Left kidney (tissue), 8 donors: ENCODE data around the gene CPLANE1. TPM values are rescaled to one million over a fixed set of nuclear protein-coding genes. Genes with fewer than 3 reads are reported as not detected.
A peak's percentile ranks its signal among the peaks of the same experiment; 100 is the strongest.
"Not testable (repeated sequence)": the region's sequence is repeated elsewhere in the genome, so short reads cannot be mapped to it uniquely, and the experiment has no call there.

Source experiments
- DNase-seq: peaks from one replicate; pipeline ENCODE4 v3.0.0-alpha.2; 2013
- long read RNA-seq, 8 donors: transcript quantifications; one replicate each; lab custom pipeline, GENCODE V29; 2026
- polyA plus RNA-seq: library from polyadenylated mRNA; unstranded; fragments of 120-200 nt; gene quantifications from one replicate; pipeline ENCODE4 v1.2.1, GENCODE V29; 2013; ENCODE audit not compliant: insufficient read length

CPLANE1 gene
- polyA plus RNA-seq, result 44.2 TPM
- long read RNA-seq, donor 1, result 0 reads
- long read RNA-seq, donor 2, partial matches to known transcripts, result 0 of 1 reads
- long read RNA-seq, donor 2, other reads (novel, unspliced or antisense), result 0 of 1 reads
- long read RNA-seq, donor 3, result 0 reads
- long read RNA-seq, donor 4, result 0 reads
- long read RNA-seq, donor 5, partial matches to known transcripts, result 8 of 8 reads
- long read RNA-seq, donor 5, other reads (novel, unspliced or antisense), result 0 of 8 reads
- long read RNA-seq, donor 6, result 0 reads
- long read RNA-seq, donor 7, partial matches to known transcripts, result 5 of 6 reads
- long read RNA-seq, donor 7, other reads (novel, unspliced or antisense), result 0 of 6 reads
- long read RNA-seq, donor 8, result 0 reads

DNA sequence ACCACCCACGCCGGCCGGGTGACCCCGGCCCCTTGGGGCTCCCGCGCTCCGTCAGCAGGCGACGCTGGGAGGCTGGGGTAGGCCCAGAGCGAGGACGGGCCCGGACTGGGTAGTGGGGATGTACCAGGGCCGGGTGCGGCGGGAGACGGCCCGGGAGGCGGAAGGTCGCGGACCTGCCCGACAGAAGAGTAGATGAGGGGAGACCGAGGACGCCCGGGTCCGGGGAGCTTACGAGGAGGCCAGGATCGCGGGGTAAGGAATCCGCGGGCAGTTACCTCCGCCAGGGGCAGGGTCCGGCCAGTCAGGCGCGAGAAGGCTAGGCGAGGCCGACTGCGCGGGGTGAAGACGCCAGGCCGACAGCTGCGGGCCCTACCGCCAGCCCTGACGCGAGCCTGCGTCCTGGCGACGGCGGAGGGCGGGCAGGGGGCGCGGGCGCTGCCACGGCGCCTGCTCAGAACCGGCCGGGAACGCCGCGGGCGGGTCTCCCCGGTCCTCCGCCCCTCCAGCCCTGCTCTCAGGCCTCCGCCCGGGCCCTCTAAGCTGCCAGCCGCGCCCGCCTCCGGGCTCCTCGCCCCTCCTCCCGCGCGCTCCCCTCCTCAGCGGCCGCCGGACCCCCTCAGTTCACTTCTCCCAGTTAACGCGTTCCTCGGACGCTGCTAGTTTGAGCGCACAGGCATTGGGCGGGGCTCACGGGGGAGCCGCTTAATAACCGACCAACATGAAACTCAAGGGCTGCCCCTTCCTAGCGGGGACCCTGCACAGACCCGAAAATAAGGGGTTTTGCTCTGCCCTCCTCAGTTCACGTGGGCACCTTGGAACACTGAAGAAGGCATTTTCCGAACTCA, at the start of gene CPLANE1:
Gene CPLANE1 (minus strand): TSS at position 407 of the 845 bp plus-strand sequence. CDS start 1,678 bp downstream, outside the sequence.
- peak; percentile 82 for DNase-seq

DNA sequence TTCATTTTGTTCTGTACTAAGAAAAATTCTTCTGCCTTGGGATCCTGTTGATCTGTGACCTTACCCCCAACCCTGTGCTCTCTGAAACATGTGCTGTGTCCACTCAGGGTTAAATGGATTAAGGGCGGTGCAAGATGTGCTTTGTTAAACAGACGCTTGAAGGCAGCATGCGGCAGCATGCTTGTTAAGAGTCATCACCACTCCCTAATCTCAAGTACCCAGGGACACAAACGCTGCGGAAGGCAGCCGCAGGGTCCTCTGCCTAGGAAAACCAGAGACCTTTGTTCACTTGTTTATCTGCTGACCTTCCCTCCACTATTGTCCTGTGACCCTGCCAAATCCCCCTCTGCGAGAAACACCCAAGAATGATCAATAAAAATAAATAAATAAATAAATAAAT, 47.1 kb upstream of the CPLANE1 start:
- not testable (repeated sequence) for DNase-seq

DNA sequence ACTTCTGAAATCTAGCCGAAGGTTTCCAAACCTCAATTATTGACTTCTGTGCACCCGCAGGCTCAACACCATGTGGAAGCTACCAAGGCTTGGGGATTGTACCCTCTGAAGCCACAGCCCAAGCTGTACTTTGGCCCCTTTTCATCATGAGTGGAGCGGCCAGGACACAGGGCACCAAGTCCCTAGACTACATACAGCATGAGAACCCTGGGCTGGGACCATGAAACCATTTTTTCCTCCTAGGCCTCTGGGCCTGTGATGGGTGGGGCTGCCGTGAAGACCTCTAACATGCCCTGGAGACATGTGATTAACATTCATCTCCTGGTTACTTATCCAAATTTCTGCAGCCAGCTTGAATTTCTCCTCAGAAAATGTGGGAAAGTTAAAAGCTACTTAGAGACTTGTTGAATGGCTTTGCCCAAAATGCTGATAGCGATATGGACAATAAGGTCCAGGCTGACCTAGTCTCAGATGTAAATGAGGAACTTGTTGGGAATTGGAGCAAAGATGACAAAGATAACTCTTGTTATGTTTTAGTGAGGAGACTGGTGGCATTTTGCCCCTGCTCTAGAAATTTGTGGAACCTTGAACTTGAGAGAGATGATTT, 34.1 kb upstream of the CPLANE1 start:
- DNase-seq, result no peak

DNA sequence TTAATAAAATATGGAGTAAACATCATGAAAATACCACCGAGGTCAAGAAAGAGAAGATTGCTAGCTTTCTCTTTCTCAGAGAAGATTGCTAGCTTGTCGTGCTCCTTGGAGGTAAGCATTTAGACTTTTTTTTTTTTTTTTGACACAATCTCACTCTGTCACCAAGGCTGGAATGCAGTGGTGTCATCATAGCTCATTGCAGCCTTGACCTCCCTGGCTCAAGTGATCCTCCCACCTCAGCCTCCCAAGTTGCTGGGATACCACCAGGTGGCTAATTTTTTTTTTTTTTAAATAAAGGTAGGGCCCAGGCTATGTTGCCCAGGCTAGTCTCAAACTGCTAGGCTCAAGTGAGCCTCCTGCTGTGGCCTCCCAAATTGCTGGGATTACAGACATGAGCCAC, 26.3 kb upstream of the CPLANE1 start:
- no peak for DNase-seq

DNA sequence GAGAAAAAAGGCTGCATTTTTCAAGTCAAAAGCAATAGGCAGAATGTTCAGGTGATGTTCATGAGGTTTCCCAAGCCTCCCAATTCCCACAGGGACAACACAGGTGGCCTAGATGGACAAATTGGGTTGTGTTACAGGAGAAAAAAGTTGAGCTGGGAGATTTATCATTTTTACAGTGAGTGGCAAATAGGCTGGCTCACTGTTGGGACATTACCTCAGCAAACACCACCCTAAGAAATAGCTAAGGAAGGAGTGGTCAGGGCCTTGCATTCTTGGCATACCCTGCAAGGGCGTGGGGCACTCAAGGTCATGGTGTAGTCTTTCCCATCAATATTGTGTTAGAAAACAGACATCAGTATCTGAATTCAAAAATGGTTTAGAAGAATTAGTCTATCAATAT, 23.3 kb upstream of the CPLANE1 start:
- no peak for DNase-seq

DNA sequence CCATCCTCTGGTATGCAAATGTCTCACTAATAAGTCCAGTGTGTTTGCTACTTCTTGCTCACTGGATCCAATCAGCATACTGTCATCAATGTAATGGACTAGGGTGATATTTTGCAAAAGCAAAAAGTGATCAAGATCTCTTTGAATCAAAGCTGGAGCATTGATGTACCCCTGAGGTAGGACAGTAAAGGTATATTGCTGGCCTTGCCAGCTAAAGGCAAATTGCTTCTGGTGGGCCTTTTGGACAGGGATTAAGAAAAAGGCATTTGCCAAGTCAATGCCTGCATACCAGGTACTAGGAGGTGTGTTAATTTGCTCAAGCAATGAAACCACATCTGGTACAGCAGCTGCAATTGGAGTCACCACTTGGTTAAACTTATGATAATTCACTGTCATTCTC, 18.9 kb upstream of the CPLANE1 start:
- DNase-seq, result not testable (repeated sequence)

DNA sequence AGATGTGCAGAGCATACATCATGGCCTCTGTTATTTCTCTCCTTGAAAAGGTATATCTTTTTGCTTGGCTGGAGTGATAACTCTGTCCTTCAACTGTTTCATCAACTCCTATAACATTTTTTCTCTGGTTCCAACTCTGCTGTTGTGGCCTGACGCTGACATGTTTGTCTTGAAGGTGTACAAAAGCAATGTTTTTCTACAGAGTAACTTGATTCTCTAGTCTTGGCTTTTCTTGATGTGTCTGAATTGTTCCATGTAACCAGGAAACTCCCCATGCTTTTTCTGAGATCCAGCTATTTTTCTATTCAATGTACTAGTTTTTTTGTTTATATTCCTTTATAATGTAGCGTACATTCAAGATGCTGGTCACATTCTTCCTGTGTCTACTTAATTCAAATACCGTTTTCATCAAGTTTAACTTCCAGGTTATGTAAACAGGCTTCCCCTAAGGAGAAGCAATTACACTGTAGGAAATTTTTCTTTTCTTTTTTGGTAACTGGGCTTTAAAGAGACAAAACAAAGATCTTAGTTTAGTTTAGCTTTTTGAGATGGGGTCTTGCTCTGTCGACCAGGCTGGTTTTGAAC, 6.7 kb upstream of the CPLANE1 start:
- no peak for DNase-seq

DNA sequence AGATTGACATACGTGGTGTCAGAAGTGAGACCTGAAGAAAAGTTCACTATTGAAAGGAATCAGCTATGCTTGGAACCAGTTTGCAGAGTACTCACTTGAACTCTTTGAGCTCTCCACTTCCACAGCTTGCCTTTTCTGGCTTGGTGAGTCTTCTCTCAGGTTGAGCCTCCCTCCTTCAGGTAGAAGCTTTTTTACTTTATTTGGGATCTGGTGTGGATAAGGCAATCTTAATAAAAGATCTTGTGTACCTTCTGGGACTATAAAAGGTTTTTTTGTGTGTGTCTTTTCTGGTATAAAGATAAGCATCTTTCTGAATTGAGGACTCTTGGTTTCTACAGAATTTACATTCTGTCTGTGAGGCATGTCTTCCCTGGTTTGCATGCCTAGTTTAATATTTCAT, 5.4 kb upstream of the CPLANE1 start:
- no peak for DNase-seq

DNA sequence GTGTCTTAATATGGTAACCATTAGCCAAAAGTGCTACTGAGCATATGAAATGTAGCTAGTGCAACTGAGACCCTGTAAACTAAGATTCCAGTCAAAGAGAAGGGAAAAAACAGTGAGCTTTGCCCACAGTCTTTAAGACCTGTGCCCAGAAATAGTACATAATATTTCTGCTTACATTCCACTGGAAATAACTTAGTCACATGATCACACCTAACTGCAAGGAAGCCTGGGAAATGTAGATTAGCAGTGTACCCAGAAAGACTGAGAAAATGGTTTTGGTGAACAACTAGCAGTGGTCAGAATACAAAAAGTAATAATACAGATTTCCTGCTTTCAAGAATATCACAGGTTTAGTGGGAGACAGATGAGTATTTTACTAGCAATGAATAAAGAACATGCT, 2.5 kb upstream of the CPLANE1 start:
- DNase-seq, result no peak

DNA sequence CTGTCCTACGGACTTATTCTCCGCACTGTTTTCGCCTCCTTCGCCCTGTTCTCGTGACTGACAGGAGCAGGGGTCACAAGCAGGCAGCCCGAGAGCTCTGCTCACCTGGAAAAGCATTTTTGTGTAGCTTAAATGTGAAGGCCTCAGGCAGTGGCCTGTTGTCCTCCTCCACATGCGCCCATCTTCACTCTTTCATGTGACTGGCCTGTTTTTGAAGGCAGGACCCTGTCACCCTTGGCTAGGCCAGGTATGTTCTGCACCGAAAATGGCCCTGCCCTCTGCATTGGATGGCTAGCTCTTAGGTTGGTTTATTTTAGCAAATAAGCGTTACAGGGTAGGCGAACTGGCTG, 614 bp upstream of the CPLANE1 start:
- no peak for DNase-seq

DNA sequence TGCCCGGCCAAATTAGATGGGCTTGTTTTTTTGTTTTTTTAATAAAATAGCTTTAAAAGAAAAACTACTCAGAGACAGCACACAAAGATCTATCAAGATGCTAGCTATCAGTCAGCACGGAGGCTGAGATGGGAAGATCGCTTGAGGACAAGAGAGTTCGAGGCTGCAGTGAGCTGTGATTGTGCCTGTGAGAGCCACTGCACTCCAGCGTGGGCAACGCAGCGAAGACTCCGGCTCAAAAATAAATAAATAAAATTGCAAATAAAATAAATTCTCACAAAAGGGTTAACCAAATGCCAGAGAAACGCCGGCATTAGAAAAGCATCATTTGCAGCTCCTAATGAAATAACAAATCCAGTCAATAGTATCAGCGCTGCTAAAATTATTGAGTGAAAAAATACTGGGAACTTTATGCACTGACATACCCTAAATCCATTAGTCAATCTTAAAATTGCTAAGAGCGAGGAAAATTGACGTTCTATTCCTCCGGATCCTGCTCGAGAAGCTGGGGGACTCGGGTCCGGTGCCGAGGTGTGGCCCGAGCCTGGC, 681 bp downstream of the CPLANE1 start:
- DNase-seq, result no peak

DNA sequence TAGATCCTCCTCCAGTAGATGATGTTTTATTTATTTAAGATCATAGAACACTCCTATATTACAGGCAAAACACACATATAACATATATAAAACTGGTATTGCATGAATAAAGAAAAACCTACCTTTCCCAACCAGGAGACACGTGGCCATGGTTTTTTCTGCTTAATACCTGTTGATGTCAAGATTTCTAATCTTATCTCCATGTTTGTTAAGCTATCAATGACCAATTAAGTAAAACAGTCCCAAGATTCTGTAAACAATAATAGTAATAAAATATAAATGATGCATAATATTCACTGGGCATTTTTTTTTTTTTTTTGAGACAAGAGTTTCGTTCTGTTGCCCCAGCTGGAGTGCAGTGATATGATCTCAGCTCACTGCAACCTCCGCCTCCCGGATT, 1.7 kb downstream of the CPLANE1 start:
- DNase-seq, result no peak

DNA sequence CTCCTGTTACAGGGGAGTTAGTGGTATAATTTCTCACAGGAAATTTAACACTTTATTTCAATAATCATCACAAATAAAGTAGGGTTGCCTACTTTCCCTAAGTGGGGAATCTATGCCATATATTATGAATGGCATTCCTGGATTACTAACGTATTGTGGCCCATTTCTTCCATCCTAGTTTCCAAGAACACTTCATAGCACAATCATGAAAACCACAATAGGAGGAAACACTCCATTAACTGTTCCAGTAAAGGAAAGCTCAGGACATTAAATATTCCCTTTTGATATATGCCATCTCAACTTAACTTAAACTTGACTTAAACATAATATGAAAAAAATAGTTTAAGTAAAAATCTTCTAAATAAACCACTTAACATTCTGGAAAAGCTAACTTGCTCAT, 2.1 kb downstream of the CPLANE1 start:
- no peak for DNase-seq

DNA sequence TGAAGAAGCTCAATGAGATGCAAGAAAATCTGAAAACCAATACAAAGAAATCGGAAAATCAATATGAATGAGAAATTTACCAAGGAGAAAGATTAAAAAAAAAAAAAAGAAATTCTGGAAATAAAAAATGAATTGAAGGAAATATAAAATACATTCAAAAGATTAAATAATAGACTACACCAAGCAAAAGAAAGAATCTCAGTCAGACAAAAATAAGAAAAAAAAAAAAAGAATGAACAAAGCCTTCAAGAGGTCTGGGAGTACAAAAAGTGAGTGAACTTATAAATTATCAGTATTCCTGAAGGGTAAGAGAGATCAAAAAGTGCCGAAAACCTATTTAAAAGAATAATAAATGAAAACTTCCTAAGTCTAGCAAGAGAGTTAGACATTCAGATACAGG, 14.9 kb downstream of the CPLANE1 start:
- DNase-seq, result no peak

DNA sequence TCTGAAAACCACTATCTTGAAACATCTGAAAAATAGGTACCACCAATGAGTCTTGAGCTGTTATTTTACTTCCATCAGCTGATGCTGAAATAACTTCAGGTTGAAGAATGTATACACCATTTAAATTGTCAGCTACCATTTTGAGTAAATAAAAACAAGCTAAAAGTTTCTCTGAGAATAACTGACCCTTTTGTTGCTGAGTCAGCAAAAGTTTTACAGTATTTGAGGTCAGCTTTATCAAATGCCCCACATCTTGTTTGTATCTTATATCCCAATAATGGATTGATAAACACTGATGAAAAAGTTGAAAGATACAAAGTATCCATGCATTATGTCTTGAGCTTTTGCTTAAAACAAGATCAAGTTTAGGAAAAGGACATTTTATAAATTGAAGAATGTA, 22.8 kb downstream of the CPLANE1 start:
- no peak for DNase-seq

DNA sequence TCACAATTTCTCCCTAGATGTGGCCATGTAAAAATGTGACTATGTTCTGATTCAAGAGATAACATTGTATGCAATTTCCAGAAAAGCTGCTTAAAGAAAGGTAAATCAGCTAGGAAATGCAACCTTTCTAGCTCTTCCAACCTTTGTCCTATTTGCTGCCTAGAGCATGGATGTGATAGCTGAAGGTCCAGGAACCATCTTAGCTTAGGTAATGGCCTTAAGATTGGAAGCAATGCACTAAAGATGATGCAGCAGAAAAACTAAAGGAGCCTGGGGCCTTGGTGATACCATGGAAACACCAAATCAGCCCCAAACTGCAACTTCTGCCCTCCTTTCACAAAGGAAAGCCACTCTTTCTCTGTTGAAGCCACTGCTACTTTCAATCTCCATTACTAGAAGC, 27.0 kb downstream of the CPLANE1 start:
- DNase-seq, result no peak

DNA sequence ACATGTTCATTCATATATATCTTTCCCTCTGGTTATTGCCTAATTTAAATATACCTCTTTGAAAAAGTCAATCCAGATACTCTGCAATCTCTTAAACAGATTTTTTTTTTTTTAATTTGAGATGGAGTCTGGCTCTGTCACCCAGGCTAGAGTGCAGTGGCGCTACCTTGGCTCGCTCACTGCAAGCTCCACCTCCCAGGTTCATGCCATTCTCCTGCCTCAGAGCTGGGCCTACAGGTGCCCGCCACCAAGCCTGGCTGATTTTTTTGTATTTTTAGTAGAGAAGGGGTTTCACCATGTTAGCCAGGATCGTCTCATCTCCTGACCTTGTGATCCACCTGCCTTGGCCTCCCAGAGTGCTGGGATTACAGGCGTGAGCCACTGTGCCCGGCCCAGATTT, 28.8 kb downstream of the CPLANE1 start:
- not testable (repeated sequence) for DNase-seq

DNA sequence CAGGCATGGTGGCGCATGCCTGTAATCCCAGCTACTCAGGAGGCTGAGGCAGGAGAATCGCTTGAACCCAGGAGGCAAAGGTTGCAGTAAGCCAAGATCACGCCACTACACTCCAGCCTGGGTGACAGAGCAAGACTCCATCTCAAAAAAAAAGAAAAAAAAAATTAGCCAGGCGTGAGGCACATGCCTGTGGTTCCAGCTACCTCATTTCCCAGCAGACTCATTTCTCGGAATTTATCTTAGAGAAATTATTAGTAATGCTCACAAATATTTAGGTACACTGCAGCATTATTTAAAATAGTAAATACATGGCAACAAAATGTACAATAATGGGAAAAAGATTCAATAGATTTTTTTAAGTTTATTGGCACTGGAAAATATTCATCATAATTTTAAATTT, 29.8 kb downstream of the CPLANE1 start:
- DNase-seq, result not testable (repeated sequence)

DNA sequence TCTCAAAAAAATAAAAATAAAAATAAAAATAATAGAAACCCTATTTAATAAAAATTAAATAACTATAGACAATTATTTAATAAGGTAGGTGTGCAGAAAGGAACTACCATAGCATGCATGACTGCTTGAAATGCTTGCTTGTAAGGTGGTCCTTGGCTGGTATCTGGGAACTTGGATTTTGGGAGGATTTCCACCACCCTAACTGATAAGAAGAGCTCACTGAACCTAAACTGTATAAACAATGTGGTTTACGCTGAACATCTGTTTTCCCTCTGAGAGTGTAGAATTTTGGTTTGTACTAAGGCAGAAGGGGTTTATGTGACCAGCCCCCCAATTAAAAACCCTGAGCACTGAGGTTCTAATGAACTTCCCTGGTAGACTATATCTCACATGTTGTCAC, 31.2 kb downstream of the CPLANE1 start:
- DNase-seq, result no peak

DNA sequence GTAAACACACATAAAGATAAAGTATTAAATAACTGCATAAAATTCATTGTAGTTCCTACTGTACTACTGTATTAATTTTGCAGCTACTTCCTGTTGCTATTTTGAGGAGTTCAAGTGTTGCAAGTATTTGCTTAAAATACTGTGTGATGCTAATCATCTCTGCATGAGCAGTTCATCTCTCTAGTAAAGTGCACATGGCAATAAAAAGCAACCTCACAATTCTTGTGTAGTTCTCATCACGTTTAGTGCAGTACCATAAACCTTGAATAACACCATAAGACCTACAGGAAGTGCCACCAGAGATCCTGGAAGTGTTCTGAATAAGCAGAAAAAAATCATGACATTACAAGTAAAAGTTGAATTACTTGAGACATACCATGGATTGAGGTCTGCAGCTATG, 34.6 kb downstream of the CPLANE1 start:
- DNase-seq, result no peak

DNA sequence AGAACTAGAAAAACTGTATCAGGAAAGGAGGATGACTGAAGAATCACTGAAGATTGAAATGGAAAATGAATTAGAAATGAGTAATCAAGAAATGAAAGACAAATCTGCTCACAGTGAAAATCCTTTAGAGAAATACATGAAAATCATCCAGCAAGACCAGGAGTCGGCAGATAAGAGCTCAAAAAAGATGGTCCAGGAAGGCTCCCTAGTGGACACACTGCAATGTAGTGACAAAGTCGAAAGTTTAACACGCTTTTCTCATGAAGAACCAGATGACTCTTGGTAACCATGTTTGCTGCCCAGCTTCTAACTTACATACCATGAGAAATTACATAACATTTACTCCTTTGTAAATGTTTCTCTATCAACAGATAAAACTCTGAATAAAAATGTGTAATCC, 37.1 kb downstream of the CPLANE1 start:
- DNase-seq, result no peak

DNA sequence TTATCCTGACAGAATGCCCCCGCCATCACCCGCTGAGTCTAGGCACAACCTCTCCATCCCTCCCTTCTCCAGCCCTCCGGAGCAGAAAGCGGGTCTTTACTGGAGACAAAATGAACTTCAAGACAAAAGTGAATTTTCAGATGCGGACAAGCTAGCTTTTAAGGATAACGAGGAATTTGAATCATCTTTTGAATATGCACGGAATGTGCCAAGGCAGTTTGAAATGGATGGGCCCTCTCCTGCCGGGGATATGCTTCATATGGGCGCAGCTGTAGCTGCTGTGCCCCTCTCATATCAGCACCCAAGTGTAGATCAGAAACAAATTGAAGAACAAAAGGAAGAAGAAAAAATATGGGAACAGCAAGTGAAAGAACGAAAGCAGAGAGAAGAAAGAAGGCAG, 37.5 kb downstream of the CPLANE1 start:
- no peak for DNase-seq
